HAP-1 (cell line): Measurements from ENCODE around the gene FANCL.
"Not testable (repeated sequence)": the region's sequence is repeated elsewhere in the genome, so short reads cannot be mapped to it uniquely, and the experiment has no call there.

Source experiments
- DNase-seq, 2 experiments: peaks; one replicate each; pipeline ENCODE4 v3.0.0-alpha.2; 2016 to 2020; ENCODE audit warnings: low spot score in 2 of 2
- H3K27me3 ChIP-seq: fragments of 250-450 bp; sonication (Bioruptor Pico); 2 replicates; pipeline ENCODE4 v1.5.1; 2020; ENCODE audit warnings: low read depth, mild to moderate bottlenecking, moderate library complexity
- H3K36me3 ChIP-seq: fragments of 250-450 bp; sonication (Bioruptor Pico); replicated peaks from 2 replicates; pipeline ENCODE4 v1.5.1; 2020; ENCODE audit warnings: mild to moderate bottlenecking
- H3K4me1 ChIP-seq: fragments of 250-450 bp; sonication (Bioruptor Pico); 2 replicates; pipeline ENCODE4 v1.5.1; 2020; ENCODE audit warnings: mild to moderate bottlenecking
- H3K4me3 ChIP-seq: fragments of 250-450 bp; sonication (Bioruptor Pico); 2 replicates; pipeline ENCODE4 v1.5.1; 2020; ENCODE audit warnings: mild to moderate bottlenecking, moderate library complexity
- H3K9me3 ChIP-seq: fragments of 250-450 bp; sonication (Bioruptor Pico); 2 replicates; pipeline ENCODE4 v1.5.1; 2020; ENCODE audit warnings: mild to moderate bottlenecking, moderate library complexity
- in situ Hi-C: fragments of 300-500 bp; cut with MboI; formaldehyde crosslinking; loops from 3 replicates; pipeline ENCODE4 v1.14.3; 2020; ENCODE audit warnings: low sequenced_read_pairs, inconsistent platforms, mixed read lengths

The FANCL gene

GRCh38 chr2:58195662-58196061, 45.5 kb downstream of the FANCL start:
- Histone ChIP-seq H3K27me3 (no peaks in the 10 kb centered on the region), H3K9me3 (no peaks in the 10 kb centered on the region), H3K4me3 (no peak overlapping the region), H3K4me1 (no peaks in the 10 kb centered on the region; the same call in 1 of the 2 replicates), H3K36me3 (no peaks in the 10 kb centered on the region; the same call in 1 of the 2 replicates)
- no peak for DNase-seq
- in situ Hi-C loops = no loop called here

GRCh38 chr2:58194458-58194857, 46.7 kb downstream of the FANCL start:
- in situ Hi-C loops = no loop called here
- Histone ChIP-seq H3K4me1 (no peaks in the 10 kb centered on the region; the same call in 1 of the 2 replicates), H3K27me3 (no peaks in the 10 kb centered on the region), H3K4me3 (no peak overlapping the region), H3K36me3 (no peaks in the 10 kb centered on the region; the same call in 1 of the 2 replicates), H3K9me3 (no peaks in the 10 kb centered on the region)
- DNase-seq = no peak

- H3K4me3 ChIP-seq, in situ Hi-C loops, H3K4me1 ChIP-seq, H3K36me3 ChIP-seq, H3K27me3 ChIP-seq, DNase-seq, H3K9me3 ChIP-seq: not testable (repeated sequence)
These were observed 54.1 kb downstream of the FANCL start for GRCh38 chr2:58187022-58187421.

GRCh38 chr2:58186501-58186900, 54.6 kb downstream of the FANCL start:
- Histone ChIP-seq H3K36me3 (no peaks in the 10 kb centered on the region; the same call in 1 of the 2 replicates), H3K4me3 (no peak overlapping the region), H3K4me1 (peaks cover 3% of the 10 kb centered on the region; the same call in 1 of the 2 replicates), H3K9me3 (no peaks in the 10 kb centered on the region), H3K27me3 (no peaks in the 10 kb centered on the region)
- in situ Hi-C loops = no loop called here
- no peak for DNase-seq

GRCh38 chr2:58182527-58182926, 58.6 kb downstream of the FANCL start:
- in situ Hi-C loops = no loop called here
- no peaks in the 10 kb centered on the region for H3K9me3 ChIP-seq
- peaks cover 3% of the 10 kb centered on the region; the same call in 1 of the 2 replicates for H3K4me1 ChIP-seq
- no peaks in the 10 kb centered on the region for H3K27me3 ChIP-seq
- no peaks in the 10 kb centered on the region; the same call in 1 of the 2 replicates for H3K36me3 ChIP-seq
- no peak overlapping the region for H3K4me3 ChIP-seq
- DNase-seq = no peak

GRCh38 chr2:58180635-58181034, 60.5 kb downstream of the FANCL start:
- peaks cover 3% of the 10 kb centered on the region; the same call in 1 of the 2 replicates for H3K4me1 ChIP-seq
- DNase-seq = no peak
- H3K27me3 ChIP-seq = no peaks in the 10 kb centered on the region
- in situ Hi-C loops = no loop called here
- H3K36me3 ChIP-seq = no peaks in the 10 kb centered on the region; the same call in 1 of the 2 replicates
- no peak overlapping the region for H3K4me3 ChIP-seq
- H3K9me3 ChIP-seq = no peaks in the 10 kb centered on the region

- in situ Hi-C loops = not testable (repeated sequence)
These were observed 61.0 kb downstream of the FANCL start for GRCh38 chr2:58180175-58180574.

GRCh38 chr2:58177187-58177586, 63.9 kb downstream of the FANCL start:
- DNase-seq, in situ Hi-C loops, H3K27me3 ChIP-seq, H3K4me3 ChIP-seq, H3K36me3 ChIP-seq, H3K4me1 ChIP-seq, H3K9me3 ChIP-seq: not testable (repeated sequence)

More at GRCh38 chr2:58180175-58180574, 61.0 kb downstream of the FANCL start:
- H3K4me3 ChIP-seq, H3K36me3 ChIP-seq, H3K4me1 ChIP-seq, DNase-seq, H3K27me3 ChIP-seq, H3K9me3 ChIP-seq: not testable (repeated sequence)

- H3K4me1 ChIP-seq, in situ Hi-C loops, H3K4me3 ChIP-seq, H3K9me3 ChIP-seq, H3K27me3 ChIP-seq, H3K36me3 ChIP-seq, DNase-seq: not testable (repeated sequence)
These were observed 69.3 kb downstream of the FANCL start for GRCh38 chr2:58171831-58172230.

- H3K4me3 ChIP-seq, DNase-seq, in situ Hi-C loops, H3K9me3 ChIP-seq, H3K27me3 ChIP-seq, H3K4me1 ChIP-seq, H3K36me3 ChIP-seq: not testable (repeated sequence)
These were observed 70.7 kb downstream of the FANCL start for GRCh38 chr2:58170334-58170933.

- DNase-seq, H3K27me3 ChIP-seq, in situ Hi-C loops, H3K9me3 ChIP-seq, H3K4me1 ChIP-seq, H3K36me3 ChIP-seq, H3K4me3 ChIP-seq: not testable (repeated sequence)
These were observed 71.3 kb downstream of the FANCL start for GRCh38 chr2:58169845-58170244.

- in situ Hi-C loops, H3K4me3 ChIP-seq, H3K9me3 ChIP-seq, H3K4me1 ChIP-seq, H3K36me3 ChIP-seq, DNase-seq, H3K27me3 ChIP-seq: not testable (repeated sequence)
These were observed 73.0 kb downstream of the FANCL start for GRCh38 chr2:58168130-58168529.

- Histone ChIP-seq H3K4me1 (no peaks in the 10 kb centered on the region), H3K4me3 (no peak overlapping the region), H3K9me3 (no peaks in the 10 kb centered on the region), H3K36me3 (peaks cover 28% of the 10 kb centered on the region), H3K27me3 (no peaks in the 10 kb centered on the region)
- DNase-seq = no peak
- in situ Hi-C loops = no loop called here
These were observed 77.2 kb downstream of the FANCL start for GRCh38 chr2:58163913-58164312.

- DNase-seq = no peak
- Histone ChIP-seq H3K9me3 (no peaks in the 10 kb centered on the region), H3K4me3 (no peak overlapping the region), H3K4me1 (peaks cover 9% of the 10 kb centered on the region), H3K36me3 (peaks cover 31% of the 10 kb centered on the region), H3K27me3 (no peaks in the 10 kb centered on the region)
- in situ Hi-C loops = no loop called here
These were observed 82.6 kb downstream of the FANCL start for GRCh38 chr2:58158481-58158880.

GRCh38 chr2:58157754-58158153, 83.4 kb downstream of the FANCL start:
- Histone ChIP-seq H3K9me3 (no peaks in the 10 kb centered on the region), H3K27me3 (no peaks in the 10 kb centered on the region), H3K36me3 (peaks cover 28% of the 10 kb centered on the region), H3K4me1 (peaks cover 9% of the 10 kb centered on the region), H3K4me3 (no peak overlapping the region)
- DNase-seq = no peak
- in situ Hi-C loops = no loop called here
